CD4-positive, alpha-beta T cell treated with Interleukin-2 at 100 ng/mL for 4 hours (primary cell): ENCODE results near the gene SBK1.
"Not testable (repeated sequence)": the region's sequence is repeated elsewhere in the genome, so short reads cannot be mapped to it uniquely, and the experiment has no call there.

Source experiments
- DNase-seq: peaks from one replicate; pipeline ENCODE4 v3.0.0-alpha.2; 2020; ENCODE audit warnings: low spot score

SBK1 gene

GRCh38 chr16:28335678-28336077 is 43.4 kb downstream of the SBK1 start:
- not testable (repeated sequence) for DNase-seq

GRCh38 chr16:28336940-28337710 is 44.8 kb downstream of the SBK1 start:
- DNase-seq: not testable (repeated sequence)

GRCh38 chr16:28338230-28338629 is 45.9 kb downstream of the SBK1 start:
- DNase-seq: not testable (repeated sequence)

- DNase-seq: not testable (repeated sequence)
These were observed 70.3 kb downstream of the SBK1 start for GRCh38 chr16:28362600-28362999.

GRCh38 chr16:28363408-28363807 is 71.1 kb downstream of the SBK1 start, which contains the start of gene NPIPB6:
Gene NPIPB6 (minus strand): TSS chr16:28363508. CDS start chr16:28362822, 686 bp downstream.
- DNase-seq: not testable (repeated sequence)

- DNase-seq: not testable (repeated sequence)
These were observed 72.2 kb downstream of the SBK1 start for GRCh38 chr16:28364268-28365173.

- DNase-seq: not testable (repeated sequence)
These were observed 75.6 kb downstream of the SBK1 start for GRCh38 chr16:28367926-28368325.
